Measurements from ENCODE around the gene NTM.

- TF ChIP-seq CTCF (IDR thresholded peaks at IDR 0.05) (no peak), POLR2A (IDR thresholded peaks at IDR 0.05) (no peak)
Observed at GRCh38 chr11:131770801-131771200, 400.4 kb downstream of the NTM start.

All from esophagus squamous epithelium (tissue), 4 donors.